ENCODE results near the gene ADGRA3. TPM values are rescaled to one million over a fixed set of nuclear protein-coding genes. Genes with fewer than 3 reads are reported as not detected.
A peak's percentile ranks its signal among the peaks of the same experiment; 100 is the strongest.

ADGRA3 gene, protein sequence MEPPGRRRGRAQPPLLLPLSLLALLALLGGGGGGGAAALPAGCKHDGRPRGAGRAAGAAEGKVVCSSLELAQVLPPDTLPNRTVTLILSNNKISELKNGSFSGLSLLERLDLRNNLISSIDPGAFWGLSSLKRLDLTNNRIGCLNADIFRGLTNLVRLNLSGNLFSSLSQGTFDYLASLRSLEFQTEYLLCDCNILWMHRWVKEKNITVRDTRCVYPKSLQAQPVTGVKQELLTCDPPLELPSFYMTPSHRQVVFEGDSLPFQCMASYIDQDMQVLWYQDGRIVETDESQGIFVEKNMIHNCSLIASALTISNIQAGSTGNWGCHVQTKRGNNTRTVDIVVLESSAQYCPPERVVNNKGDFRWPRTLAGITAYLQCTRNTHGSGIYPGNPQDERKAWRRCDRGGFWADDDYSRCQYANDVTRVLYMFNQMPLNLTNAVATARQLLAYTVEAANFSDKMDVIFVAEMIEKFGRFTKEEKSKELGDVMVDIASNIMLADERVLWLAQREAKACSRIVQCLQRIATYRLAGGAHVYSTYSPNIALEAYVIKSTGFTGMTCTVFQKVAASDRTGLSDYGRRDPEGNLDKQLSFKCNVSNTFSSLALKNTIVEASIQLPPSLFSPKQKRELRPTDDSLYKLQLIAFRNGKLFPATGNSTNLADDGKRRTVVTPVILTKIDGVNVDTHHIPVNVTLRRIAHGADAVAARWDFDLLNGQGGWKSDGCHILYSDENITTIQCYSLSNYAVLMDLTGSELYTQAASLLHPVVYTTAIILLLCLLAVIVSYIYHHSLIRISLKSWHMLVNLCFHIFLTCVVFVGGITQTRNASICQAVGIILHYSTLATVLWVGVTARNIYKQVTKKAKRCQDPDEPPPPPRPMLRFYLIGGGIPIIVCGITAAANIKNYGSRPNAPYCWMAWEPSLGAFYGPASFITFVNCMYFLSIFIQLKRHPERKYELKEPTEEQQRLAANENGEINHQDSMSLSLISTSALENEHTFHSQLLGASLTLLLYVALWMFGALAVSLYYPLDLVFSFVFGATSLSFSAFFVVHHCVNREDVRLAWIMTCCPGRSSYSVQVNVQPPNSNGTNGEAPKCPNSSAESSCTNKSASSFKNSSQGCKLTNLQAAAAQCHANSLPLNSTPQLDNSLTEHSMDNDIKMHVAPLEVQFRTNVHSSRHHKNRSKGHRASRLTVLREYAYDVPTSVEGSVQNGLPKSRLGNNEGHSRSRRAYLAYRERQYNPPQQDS (N-terminal part only)
- total RNA-seq, result 21.4 TPM

DNA sequence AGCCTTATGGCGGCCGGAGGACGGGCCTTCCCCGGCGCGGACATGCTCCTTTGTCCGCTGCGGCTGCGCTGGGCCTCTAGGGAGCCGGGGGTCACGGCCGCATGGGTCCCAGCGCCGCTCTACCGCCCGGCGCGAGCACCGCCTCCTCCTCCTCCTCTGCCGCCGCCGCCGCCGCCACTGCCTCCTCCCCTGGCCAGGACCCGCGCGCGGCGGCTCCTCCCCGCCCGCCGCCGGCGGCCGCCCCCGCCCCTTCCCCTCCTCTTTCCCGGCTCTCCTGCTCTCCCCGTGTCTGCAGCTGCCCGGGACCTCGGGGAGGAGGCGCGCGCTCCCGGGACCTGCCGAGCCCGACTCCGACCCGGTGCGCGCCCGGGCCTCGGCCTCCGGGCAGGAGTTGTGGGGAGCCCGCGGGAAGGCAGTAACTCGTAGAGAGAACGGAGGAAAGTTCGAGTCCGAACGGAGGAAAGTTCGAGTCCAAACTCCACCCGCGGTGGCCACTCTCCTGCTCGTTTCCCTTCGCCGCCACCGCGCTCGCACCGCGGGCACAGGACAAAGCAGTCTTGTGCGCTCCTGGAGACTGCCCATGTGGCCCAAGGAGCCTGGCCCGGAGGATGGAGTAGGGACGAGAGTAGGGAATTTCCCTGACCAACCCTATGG lies at the start of gene ADGRA3:
Gene ADGRA3 (minus strand): TSS at position 179 of the 654 bp plus-strand sequence. CDS start 282 bp downstream, outside the sequence.
- intact Hi-C loops (cut with DNase I), result no loop called here
- DNase-seq (ENCODE audit: low spot score), result peak; percentile 85
- ATAC-seq, result peak; percentile 88

DNA sequence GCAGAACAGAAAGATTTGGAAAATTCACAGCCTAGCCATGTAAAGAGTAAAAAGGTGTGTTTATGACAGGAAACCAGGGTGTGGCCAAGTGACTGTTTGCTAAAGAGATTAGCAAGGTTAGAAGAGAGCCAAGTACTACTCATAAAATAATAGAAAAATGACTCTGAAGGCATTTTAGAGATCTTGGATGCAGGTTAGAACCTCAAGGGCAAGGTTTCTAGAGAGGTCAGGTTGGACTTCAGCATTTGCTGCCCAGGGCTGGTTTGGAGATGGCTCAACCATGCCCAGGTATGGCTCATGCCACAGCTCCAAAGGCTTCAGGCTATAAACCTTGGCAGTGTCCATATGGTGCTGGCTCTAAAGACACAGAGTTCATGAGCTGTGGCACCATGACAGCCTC lies 40.6 kb upstream of the ADGRA3 start:
- intact Hi-C loops (cut with DNase I), result no loop called here
- ATAC-seq, result no peak

DNA sequence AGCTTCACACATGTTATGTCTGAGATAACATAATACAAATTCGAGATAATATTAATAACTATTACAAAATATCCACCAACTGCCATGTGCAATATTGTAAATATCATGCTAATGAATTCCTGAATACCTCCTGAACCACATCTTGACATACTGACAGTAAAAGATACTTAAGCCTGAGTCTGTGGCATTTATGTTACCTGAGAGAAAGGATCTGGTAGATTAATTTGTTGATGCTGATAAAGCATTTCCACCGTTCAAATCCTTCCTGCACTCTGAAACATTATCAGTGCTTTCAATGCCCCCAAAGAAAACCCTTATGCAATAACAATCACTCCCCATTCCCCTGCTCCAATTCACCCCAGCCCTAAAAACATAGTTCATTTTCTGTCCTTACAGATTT lies 38.8 kb upstream of the ADGRA3 start:
- DNase-seq (ENCODE audit: low spot score) (no peak), ATAC-seq (no peak)
- intact Hi-C loops (cut with DNase I), result no loop called here

More for the DNA sequence above, 40.6 kb upstream of the ADGRA3 start:
- DNase-seq (ENCODE audit: low spot score), result no peak

DNA sequence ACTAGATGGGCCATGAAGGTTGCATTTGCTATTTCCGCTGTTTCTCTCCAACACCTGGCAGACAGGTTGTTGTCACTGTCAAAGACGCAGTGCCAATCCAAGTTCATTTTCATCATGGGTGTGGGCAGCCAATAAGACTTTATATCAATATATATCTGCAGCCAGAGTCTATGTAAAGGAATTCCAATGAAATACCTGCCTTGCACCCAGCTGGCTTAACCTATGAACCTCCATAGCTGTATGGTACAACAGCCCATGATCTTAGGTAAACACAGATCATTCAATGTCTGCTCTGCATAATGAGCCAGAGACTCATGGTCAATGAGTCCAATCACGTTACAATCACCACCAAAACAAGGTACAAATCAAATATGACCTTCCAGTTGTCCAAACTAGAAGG lies 37.7 kb upstream of the ADGRA3 start:
- ATAC-seq (no peak), DNase-seq (ENCODE audit: low spot score) (no peak)
- intact Hi-C loops (cut with DNase I), result no loop called here

DNA sequence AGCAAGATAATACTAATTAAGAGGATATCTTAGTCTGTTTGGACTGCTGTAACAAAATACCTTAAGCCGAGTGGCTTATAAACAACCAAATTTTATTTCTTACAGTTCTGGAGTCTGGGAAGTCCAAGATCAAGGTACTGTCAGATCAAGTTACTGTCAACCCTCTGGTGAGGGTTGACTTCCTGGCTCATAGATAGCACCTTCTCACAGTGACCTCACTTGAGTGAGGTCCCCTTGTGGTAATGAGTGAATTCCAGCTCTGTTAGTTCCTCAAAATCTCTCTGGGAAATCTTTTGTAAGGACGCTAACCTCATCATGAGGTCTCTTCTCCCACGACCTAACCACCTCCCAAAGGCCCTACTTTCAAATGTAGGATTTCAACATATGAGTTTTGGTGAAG lies 36.9 kb upstream of the ADGRA3 start:
- intact Hi-C loops (cut with DNase I), result no loop called here
- no peak for DNase-seq (ENCODE audit: low spot score)
- no peak for ATAC-seq

DNA sequence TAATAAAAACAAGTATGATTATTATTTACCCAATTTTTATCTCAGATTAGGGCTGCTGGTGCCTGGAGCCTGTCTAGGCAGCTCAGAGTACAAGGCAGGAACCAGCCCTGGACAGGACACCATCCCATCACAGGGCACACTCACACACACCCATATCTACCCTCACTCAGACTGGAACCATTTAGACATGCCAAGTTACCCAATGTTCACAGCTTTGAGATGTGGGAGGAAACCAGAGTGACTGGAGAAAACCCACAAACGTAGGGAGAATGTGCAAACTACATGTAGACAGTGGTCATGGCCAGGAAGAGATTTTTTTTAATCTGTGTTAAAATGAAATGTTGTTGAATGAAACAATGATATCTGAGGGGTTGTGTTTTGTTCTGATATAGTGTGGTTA lies 35.7 kb upstream of the ADGRA3 start:
- no peak for ATAC-seq
- intact Hi-C loops (cut with DNase I), result no loop called here

DNA sequence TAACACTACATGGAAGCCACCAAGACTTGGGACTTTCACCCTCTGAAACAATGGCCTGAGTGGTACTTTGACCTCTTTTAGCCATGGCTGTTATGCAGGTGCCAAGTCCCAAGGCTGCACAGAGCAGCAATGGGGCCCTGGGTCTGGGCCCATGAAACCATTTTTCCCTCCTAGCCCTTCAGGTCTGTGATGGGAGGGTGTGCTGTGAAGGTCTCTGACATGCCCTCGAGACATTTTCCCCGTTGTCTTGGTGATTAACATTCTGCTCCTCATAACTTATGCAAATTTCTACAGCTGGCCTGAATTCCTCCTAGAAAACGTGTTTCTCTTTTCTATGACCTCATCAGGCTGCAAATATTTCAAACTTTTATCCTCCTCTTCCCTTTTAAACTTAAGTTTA lies 30.4 kb upstream of the ADGRA3 start:
- ATAC-seq, result no peak
- DNase-seq (ENCODE audit: low spot score), result no peak
- intact Hi-C loops (cut with DNase I), result no loop called here

More for the DNA sequence above, 35.7 kb upstream of the ADGRA3 start:
- no peak for DNase-seq (ENCODE audit: low spot score)

DNA sequence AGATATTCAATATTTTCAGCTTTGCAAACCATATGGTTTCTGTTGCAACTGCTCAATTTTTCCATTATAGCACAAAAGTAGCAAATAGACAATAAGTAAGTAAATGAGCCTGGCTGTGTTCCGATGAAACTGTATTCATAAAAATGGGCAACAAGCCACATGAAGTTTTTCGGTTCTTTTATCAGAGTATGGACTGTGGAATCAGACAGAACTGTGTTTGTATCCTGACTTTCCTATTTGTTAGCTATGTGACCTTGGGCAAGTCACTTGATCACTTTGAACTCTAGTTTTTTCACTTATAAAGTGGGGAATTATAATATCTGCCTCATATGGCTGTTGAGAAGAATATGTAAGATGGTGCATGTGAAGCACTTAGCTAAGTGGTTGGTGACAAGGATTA lies 23.4 kb upstream of the ADGRA3 start:
- ATAC-seq, result no peak
- DNase-seq (ENCODE audit: low spot score), result no peak
- intact Hi-C loops (cut with DNase I), result no loop called here

DNA sequence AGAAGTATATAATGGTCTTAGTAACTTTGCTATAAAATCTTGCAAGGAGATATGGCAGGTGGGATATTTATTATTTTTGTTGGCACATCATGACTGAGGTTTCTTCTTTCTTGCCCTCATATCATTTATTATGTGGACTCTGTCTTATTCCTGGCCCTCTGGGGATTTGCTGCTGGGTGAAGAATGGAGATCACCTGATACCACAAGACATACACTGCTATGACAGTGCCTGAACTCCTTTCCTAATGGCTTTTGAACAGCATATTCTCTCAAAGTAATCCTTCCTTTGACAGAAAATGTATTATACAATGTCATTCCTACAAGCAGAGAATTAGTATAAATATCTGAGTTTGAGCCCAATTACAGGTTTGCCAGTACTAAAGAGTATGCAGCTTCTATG lies 22.0 kb upstream of the ADGRA3 start:
- DNase-seq (ENCODE audit: low spot score) (no peak), ATAC-seq (no peak)
- intact Hi-C loops (cut with DNase I), result no loop called here

DNA sequence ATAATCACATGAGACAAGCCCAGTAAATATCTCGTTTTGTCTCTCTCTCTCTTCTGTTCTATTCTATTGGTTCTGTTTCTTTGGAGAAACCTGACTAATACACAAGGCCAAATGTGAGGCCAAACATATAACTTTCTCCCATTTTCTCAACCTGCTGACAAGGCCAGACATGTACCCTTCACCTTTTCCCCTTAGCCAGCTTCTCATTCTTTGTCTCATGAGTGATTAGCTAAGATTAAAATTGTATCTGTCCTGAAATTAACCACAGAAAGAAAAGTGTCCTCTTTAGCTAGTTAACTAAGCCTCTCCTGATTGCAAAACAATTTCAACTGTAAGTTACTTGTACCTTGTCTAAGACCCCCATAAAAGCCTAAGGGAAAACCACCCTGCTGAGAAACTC lies 18.5 kb upstream of the ADGRA3 start:
- ATAC-seq (no peak), DNase-seq (ENCODE audit: low spot score) (no peak)
- intact Hi-C loops (cut with DNase I), result no loop called here

DNA sequence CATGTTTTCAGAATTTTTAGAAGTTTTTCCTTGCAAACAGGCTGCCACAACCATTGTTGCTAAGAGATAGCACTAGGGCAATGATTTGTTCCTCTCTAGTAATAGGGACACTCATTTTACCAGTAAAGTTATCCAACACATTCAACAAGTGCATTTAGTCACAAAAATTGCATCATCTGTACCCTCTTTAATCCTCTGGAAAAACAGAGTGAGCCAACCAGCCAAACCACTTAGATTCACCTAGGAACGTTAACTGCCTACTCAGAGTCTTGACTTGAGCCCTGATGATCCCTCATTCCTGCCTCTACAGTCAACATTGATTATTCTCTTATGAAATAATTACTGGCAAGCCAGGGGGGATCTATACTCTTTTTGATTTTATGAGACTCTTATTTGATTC lies 17.0 kb upstream of the ADGRA3 start:
- intact Hi-C loops (cut with DNase I), result no loop called here
- no peak for DNase-seq (ENCODE audit: low spot score)
- ATAC-seq, result no peak

DNA sequence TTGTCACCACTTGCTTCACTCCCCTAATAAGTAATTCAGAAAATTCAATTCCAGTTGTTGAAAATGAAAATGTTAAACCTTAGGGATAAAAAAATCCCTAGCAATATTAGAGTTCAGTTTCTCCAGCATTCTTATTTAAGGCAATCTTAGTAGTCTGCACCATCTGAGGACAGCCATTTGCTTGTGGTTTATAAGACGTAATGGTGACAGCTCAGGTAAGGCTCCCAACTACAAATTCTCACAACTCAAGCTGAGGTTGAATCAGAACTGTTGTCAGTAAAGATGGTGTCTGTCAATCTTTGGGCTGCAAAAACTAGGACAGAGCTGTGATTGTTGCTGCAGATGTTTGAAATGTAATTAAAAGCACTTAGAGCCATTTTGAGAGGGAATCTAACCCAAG lies 16.3 kb upstream of the ADGRA3 start:
- intact Hi-C loops (cut with DNase I), result no loop called here
- DNase-seq (ENCODE audit: low spot score) (no peak), ATAC-seq (no peak)

DNA sequence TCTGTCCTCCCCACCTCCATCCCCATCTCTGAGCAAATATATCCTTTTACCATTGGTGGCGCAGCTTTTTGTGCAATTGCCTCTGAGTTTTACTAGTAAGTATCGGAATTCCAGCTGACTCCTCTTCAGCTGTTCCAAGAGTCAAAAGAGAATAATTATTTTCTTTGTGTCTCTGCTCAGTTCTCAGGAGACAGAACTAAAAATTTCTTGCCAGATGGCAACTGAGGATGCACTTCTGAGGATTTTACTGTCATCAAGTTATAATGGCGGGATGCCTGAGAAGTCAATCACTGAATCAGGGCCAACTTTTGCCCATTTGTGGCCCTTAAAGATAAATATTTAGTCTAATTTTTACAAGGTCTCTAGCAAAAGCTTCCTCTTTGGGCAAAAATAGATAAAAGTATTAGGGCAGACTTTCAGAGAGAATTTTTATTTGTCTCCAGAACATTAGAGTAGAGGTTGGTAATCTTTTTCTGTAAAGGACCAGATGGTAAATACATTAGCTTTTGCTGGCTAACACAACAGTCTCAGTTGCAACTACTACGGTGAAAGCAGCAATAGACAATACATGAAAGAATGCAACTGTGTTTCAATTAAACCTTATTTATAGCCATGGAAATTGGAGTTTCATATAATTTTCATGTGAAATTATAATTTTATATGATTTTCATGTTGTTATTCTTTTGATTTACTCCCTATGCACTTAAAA lies 15.6 kb upstream of the ADGRA3 start:
- intact Hi-C loops (cut with DNase I), result no loop called here
- DNase-seq (ENCODE audit: low spot score) (no peak), ATAC-seq (peak; percentile 74)

DNA sequence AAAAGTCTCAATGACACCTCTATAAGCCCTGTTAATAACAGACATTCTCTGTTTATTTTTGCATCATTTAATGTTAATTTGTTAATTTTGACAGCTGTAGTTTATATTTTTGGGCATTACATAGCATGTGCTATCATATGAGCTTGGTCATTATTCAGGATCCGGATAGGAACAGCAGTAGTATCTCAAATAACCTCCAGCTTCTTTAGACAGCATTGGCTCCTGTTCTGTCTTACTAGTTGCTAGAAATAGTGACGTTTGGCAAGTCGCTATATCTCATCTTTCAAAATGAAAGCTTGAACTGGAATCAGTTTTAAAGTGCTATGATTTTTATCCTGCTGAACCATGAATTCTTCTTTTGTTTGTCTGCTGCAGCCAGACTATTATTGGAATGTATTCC lies 9.0 kb upstream of the ADGRA3 start:
- intact Hi-C loops (cut with DNase I), result no loop called here
- ATAC-seq, result no peak

DNA sequence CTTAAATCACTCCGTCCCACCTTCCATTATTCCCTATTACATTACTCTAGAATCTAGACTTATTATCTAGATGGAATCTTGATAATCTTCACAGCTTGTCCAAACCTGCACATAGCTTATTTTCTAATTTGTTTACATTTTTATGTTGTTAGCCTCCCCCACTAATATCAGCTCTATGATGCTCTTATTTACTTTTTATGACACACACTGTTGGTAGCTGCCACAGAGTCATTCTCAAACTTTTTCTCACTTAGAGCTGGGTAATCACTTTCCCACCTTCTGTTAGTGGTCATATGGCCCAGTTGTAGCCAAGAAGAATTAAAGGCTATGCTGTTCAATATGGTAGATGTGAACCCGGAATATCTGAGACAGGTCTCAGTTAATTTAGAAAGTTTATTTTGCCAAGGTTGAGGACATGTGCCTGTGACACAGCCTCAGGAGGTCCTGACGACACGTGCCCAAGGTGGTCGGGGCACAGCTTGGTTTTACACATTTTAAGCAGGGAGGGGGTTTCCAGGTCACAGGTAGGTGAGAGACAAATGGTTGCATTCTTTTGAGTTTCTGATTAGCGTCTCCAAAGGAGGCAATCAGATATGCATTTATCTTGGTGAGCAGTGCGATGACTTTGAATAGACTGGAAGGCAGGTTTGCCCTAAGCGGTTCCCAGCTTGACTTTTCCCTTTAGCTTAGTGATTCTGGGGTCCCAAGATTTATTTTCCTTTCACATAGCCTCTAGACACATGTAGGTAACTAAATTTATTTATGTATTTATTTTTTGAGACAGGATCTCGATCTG lies 7.0 kb upstream of the ADGRA3 start:
- intact Hi-C loops (cut with DNase I), result no loop called here
- DNase-seq (ENCODE audit: low spot score) (no peak), ATAC-seq (no peak)

More for the DNA sequence above, 9.0 kb upstream of the ADGRA3 start:
- no peak for DNase-seq (ENCODE audit: low spot score)

DNA sequence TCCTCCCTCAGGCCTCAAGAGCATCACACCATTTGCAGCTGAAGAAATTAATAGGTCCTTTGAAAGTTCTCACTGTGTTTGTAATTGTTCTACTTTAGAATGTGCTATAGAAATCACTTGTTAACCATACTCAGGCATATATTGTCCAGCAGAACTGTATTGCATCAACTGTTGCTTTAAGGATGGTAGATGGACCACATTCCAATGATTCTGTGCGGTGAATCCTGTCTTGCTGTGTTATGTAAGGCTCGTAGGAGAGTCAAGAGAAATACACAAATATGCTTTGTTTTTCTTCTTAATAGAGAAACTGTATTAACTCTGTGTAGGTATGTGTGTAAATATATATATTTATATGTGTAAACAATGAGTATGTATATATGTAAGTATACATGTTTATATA lies 6.3 kb upstream of the ADGRA3 start:
- DNase-seq (ENCODE audit: low spot score), result no peak
- no peak for ATAC-seq
- intact Hi-C loops (cut with DNase I), result no loop called here

DNA sequence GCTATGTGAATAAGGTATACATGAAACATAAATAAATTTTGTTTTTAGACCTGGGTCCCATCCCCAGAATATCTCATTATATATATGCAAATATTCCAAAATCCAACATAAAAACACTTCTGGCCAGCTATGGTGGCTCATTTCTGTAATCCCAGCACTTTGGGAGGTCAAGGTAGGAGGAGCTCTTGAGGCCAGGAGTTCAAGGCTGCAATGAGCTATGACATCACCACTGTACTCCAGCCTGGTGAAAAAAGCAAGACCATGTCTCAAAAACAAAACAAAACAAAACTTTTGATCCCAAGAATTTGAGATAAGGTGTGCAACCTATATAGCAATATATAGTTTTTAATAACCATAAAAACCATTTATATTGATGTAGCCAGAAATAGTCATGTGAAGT lies 5.4 kb upstream of the ADGRA3 start:
- intact Hi-C loops (cut with DNase I), result no loop called here
- no peak for ATAC-seq
- no peak for DNase-seq (ENCODE audit: low spot score)
